Activated CD4-positive, alpha-beta memory T cell treated with anti-CD3 and anti-CD28 coated beads for 36 hours (primary cell): ENCODE data around the gene WFDC12. TPM values are rescaled to one million over a fixed set of nuclear protein-coding genes. Genes with fewer than 3 reads are reported as not detected.

ENCODE experiments used
- CTCF ChIA-PET: fragments of 350-600 bp; sonication (Branson Sonifier 250); formaldehyde crosslinking; loops from one replicate; lab custom pipeline; 2021; ENCODE audit warnings: antibody characterized with exemption, inconsistent platforms; lab: Charles Lee
- POLR2A ChIA-PET: fragments of 350-600 bp; sonication (Branson Sonifier 250); formaldehyde crosslinking; loops from one replicate; lab custom pipeline; 2021; ENCODE audit warnings: antibody characterized with exemption; lab: Charles Lee
- DNase-seq: peaks from one replicate; pipeline ENCODE4 v3.0.0-alpha.2; 2020
- H3K27ac Mint-ChIP-seq: one replicate; pipeline ENCODE4 v1.8.0; 2021; ENCODE audit warnings: mixed read lengths
- H3K27me3 Mint-ChIP-seq: one replicate; pipeline ENCODE4 v1.8.0; 2021; ENCODE audit warnings: mixed read lengths
- H3K36me3 Mint-ChIP-seq: one replicate; pipeline ENCODE4 v1.8.0; 2021; ENCODE audit warnings: mixed read lengths
- H3K4me1 Mint-ChIP-seq: one replicate; pipeline ENCODE4 v1.8.0; 2021; ENCODE audit warnings: low read depth, mixed read lengths
- H3K4me3 Mint-ChIP-seq: one replicate; pipeline ENCODE4 v1.8.0; 2021; ENCODE audit warnings: mild to moderate bottlenecking, mixed read lengths
- H3K9me3 Mint-ChIP-seq: one replicate; pipeline ENCODE4 v1.8.0; 2021; ENCODE audit warnings: mixed read lengths
- intact Hi-C: fragments of 100-400 bp; cut with micrococcal nuclease; formaldehyde crosslinking; loops from one replicate; pipeline ENCODE4 v1.15.1; 2023
- total RNA-seq, 2 experiments: library from RNA; stranded (reverse); gene quantifications; one replicate each; pipeline ENCODE4 v1.2.3, GENCODE V29; 2021

The WFDC12 gene
- total RNA-seq, 2 experiments from 2014 or later: not detected

GRCh38 chr20:45088247-45088646 lies 36.0 kb downstream of the WFDC12 start:
- H3K4me3 Mint-ChIP-seq: no peak overlapping the region
- CTCF ChIA-PET: interaction anchor here (0.6 to 1.9 kb wide), 2 partner anchors 8 to 44 kb away, joined by 3 to 7 read pairs; no protein-coding TSS in a partner anchor
- POLR2A ChIA-PET: no interaction called here
- no peaks in the 10 kb centered on the region for H3K27me3 Mint-ChIP-seq
- DNase-seq: no peak
- H3K27ac Mint-ChIP-seq: no peak overlapping the region
- no peaks in the 10 kb centered on the region for H3K4me1 Mint-ChIP-seq
- no peaks in the 10 kb centered on the region for H3K9me3 Mint-ChIP-seq
- H3K36me3 Mint-ChIP-seq: peaks cover 21% of the 10 kb centered on the region
- intact Hi-C loops: no loop called here

GRCh38 chr20:45087814-45088213 lies 36.5 kb downstream of the WFDC12 start:
- Mint-ChIP-seq H3K36me3 (peaks cover 25% of the 10 kb centered on the region), H3K4me3 (no peak overlapping the region), H3K4me1 (no peaks in the 10 kb centered on the region), H3K27me3 (no peaks in the 10 kb centered on the region), H3K27ac (no peak overlapping the region), H3K9me3 (no peaks in the 10 kb centered on the region)
- ChIA-PET POLR2A (no interaction called here), CTCF (interaction anchor here (1.9 kb wide), 1 partner anchor 9 kb away, joined by 7 read pairs; no protein-coding TSS in a partner anchor)
- intact Hi-C loops: no loop called here
- no peak for DNase-seq

GRCh38 chr20:45087097-45087790 lies 37.0 kb downstream of the WFDC12 start:
- H3K27ac Mint-ChIP-seq: no peak overlapping the region
- intact Hi-C loops: no loop called here
- POLR2A ChIA-PET: no interaction called here
- no peak overlapping the region for H3K4me3 Mint-ChIP-seq
- no peaks in the 10 kb centered on the region for H3K9me3 Mint-ChIP-seq
- H3K27me3 Mint-ChIP-seq: no peaks in the 10 kb centered on the region
- no peaks in the 10 kb centered on the region for H3K4me1 Mint-ChIP-seq
- CTCF ChIA-PET: interaction anchor here (1.1 to 1.9 kb wide), 2 partner anchors 9 to 12 kb away, joined by 3 to 7 read pairs; no protein-coding TSS in a partner anchor
- no peak for DNase-seq
- peaks cover 30% of the 10 kb centered on the region for H3K36me3 Mint-ChIP-seq

- intact Hi-C loops: no loop called here
- H3K27me3 Mint-ChIP-seq: no peaks in the 10 kb centered on the region
- peaks cover 6% of the 10 kb centered on the region for H3K9me3 Mint-ChIP-seq
- no peaks in the 10 kb centered on the region for H3K4me1 Mint-ChIP-seq
- no peak overlapping the region for H3K4me3 Mint-ChIP-seq
- ChIA-PET POLR2A (no interaction called here), CTCF (interaction anchor here (1.0 to 1.1 kb wide), 3 partner anchors 10 to 75 kb away, joined by 3 to 4 read pairs (median 3); no protein-coding TSS in a partner anchor)
- no peak for DNase-seq
- H3K36me3 Mint-ChIP-seq: peaks cover 43% of the 10 kb centered on the region
- no peak overlapping the region for H3K27ac Mint-ChIP-seq
Measured at GRCh38 chr20:45085867-45086266, 38.4 kb downstream of the WFDC12 start.

- H3K36me3 Mint-ChIP-seq: peaks cover 49% of the 10 kb centered on the region
- no peak overlapping the region for H3K4me3 Mint-ChIP-seq
- no peak for DNase-seq
- ChIA-PET POLR2A (no interaction called here), CTCF (interaction anchor here (1.0 kb wide), 2 partner anchors 11 to 75 kb away, joined by 3 to 4 read pairs; no protein-coding TSS in a partner anchor)
- H3K9me3 Mint-ChIP-seq: peaks cover 9% of the 10 kb centered on the region
- intact Hi-C loops: no loop called here
- no peaks in the 10 kb centered on the region for H3K27me3 Mint-ChIP-seq
- no peak overlapping the region for H3K27ac Mint-ChIP-seq
- H3K4me1 Mint-ChIP-seq: no peaks in the 10 kb centered on the region
Measured at GRCh38 chr20:45085289-45085688, 39.0 kb downstream of the WFDC12 start.

- H3K4me3 Mint-ChIP-seq: no peak overlapping the region
- no peaks in the 10 kb centered on the region for H3K27me3 Mint-ChIP-seq
- ChIA-PET CTCF (interaction anchor here (0.6 to 3.8 kb wide), 2 partner anchors 13 to 364 kb away, joined by 3 to 24 read pairs; no protein-coding TSS in a partner anchor), POLR2A (interaction anchor here (0.8 to 0.9 kb wide), 2 partner anchors 11 to 13 kb away, joined by 3 read pairs; no protein-coding TSS in a partner anchor)
- H3K27ac Mint-ChIP-seq: no peak overlapping the region
- intact Hi-C loops: no loop called here
- H3K36me3 Mint-ChIP-seq: peaks cover 64% of the 10 kb centered on the region
- peaks cover 9% of the 10 kb centered on the region for H3K9me3 Mint-ChIP-seq
- no peaks in the 10 kb centered on the region for H3K4me1 Mint-ChIP-seq
- DNase-seq: no peak
Measured at GRCh38 chr20:45083127-45083526, 41.1 kb downstream of the WFDC12 start.

- intact Hi-C loops: no loop called here
- no peak for DNase-seq
- CTCF ChIA-PET: interaction anchor here (0.6 to 3.8 kb wide), 2 partner anchors 13 to 365 kb away, joined by 3 to 24 read pairs; no protein-coding TSS in a partner anchor
- H3K9me3 Mint-ChIP-seq: peaks cover 9% of the 10 kb centered on the region
- H3K27ac Mint-ChIP-seq: no peak overlapping the region
- no peak overlapping the region for H3K4me3 Mint-ChIP-seq
- POLR2A ChIA-PET: interaction anchor here (0.8 to 0.9 kb wide), 2 partner anchors 10 to 13 kb away, joined by 3 read pairs; no protein-coding TSS in a partner anchor
- peaks cover 66% of the 10 kb centered on the region for H3K36me3 Mint-ChIP-seq
- no peaks in the 10 kb centered on the region for H3K4me1 Mint-ChIP-seq
- no peaks in the 10 kb centered on the region for H3K27me3 Mint-ChIP-seq
Measured at GRCh38 chr20:45082468-45082867, 41.8 kb downstream of the WFDC12 start.

GRCh38 chr20:45080867-45081624 lies 43.2 kb downstream of the WFDC12 start:
- no peak overlapping the region for H3K27ac Mint-ChIP-seq
- no peak for DNase-seq
- no peak overlapping the region for H3K4me3 Mint-ChIP-seq
- H3K4me1 Mint-ChIP-seq: no peaks in the 10 kb centered on the region
- peaks cover 69% of the 10 kb centered on the region for H3K36me3 Mint-ChIP-seq
- peaks cover 9% of the 10 kb centered on the region for H3K9me3 Mint-ChIP-seq
- POLR2A ChIA-PET: no interaction called here
- H3K27me3 Mint-ChIP-seq: no peaks in the 10 kb centered on the region
- intact Hi-C loops: no loop called here
- CTCF ChIA-PET: interaction anchor here (3.8 kb wide), 1 partner anchor 15 kb away, joined by 24 read pairs; no protein-coding TSS in a partner anchor

- ChIA-PET POLR2A (no interaction called here), CTCF (interaction anchor here (1.0 to 2.6 kb wide), 3 partner anchors 17 to 33 kb away, joined by 3 to 14 read pairs (median 6); no protein-coding TSS in a partner anchor)
- no peak overlapping the region for H3K4me3 Mint-ChIP-seq
- H3K27ac Mint-ChIP-seq: no peak overlapping the region
- H3K27me3 Mint-ChIP-seq: no peaks in the 10 kb centered on the region
- intact Hi-C loops: no loop called here
- H3K4me1 Mint-ChIP-seq: peaks cover 9% of the 10 kb centered on the region
- H3K36me3 Mint-ChIP-seq: peaks cover 66% of the 10 kb centered on the region
- H3K9me3 Mint-ChIP-seq: peaks cover 9% of the 10 kb centered on the region
- DNase-seq: no peak
Measured at GRCh38 chr20:45077559-45077958, 46.7 kb downstream of the WFDC12 start.

Other genes starting within 250 kb of the WFDC12 start
- 100 to 1,000 TPM; 280 to 284 TPM for gene YWHAB, start 238.8 kb downstream of the WFDC12 start, total RNA-seq
- 10 to 100 TPM; 61.5 to 70.7 TPM for gene PABPC1L, start 214.4 kb downstream of the WFDC12 start, total RNA-seq
- gene TOMM34, start 164.1 kb downstream of the WFDC12 start, total RNA-seq: 10 to 100 TPM; 56.3 to 58.4 TPM
- 100 to 1,000 TPM; 126 to 128 TPM for gene STK4, start 158.0 kb downstream of the WFDC12 start, total RNA-seq
- under 1 TPM; 0.34 to 0.45 TPM for gene KCNS1, start 23.3 kb downstream of the WFDC12 start, total RNA-seq
- gene WFDC5, start 9.3 kb downstream of the WFDC12 start, total RNA-seq: not detected
- gene PI3, start 50.4 kb upstream of the WFDC12 start, total RNA-seq: not detected
- gene SEMG1, start 82.6 kb upstream of the WFDC12 start, total RNA-seq: not detected
- gene SEMG2, start 96.9 kb upstream of the WFDC12 start, total RNA-seq: not detected
- gene SLPI, start 130.1 kb upstream of the WFDC12 start, total RNA-seq: not detected
- gene RBPJL, start 182.4 kb upstream of the WFDC12 start, total RNA-seq: not detected
- under 1 TPM; 0.70 to 0.95 TPM for gene MATN4, start 183.8 kb upstream of the WFDC12 start, total RNA-seq
- gene SDC4, start 224.0 kb upstream of the WFDC12 start, total RNA-seq: 10 to 100 TPM; 67.8 to 69.8 TPM
- gene SYS1, start 238.7 kb upstream of the WFDC12 start, total RNA-seq: 10 to 100 TPM; 19.9 to 24.8 TPM